PC-9 (cell line): Measurements from ENCODE around the gene KCNIP1.

ENCODE experiments used
- CTCF ChIP-seq: fragments of 200-600 bp; sonication (generic); conservative IDR thresholded peaks from 2 replicates; pipeline ENCODE4 v1.6.1; 2017; ENCODE audit warnings: mixed run types, antibody characterized with exemption, mild to moderate bottlenecking, moderate library complexity
- EZH2 ChIP-seq: fragments of 200-600 bp; sonication (generic); IDR thresholded peaks from 2 replicates; pipeline ENCODE4 v1.8.0; 2017; ENCODE audit warnings: antibody characterized with exemption, low read depth

- no peak for TF ChIP-seq CTCF
- no peak for TF ChIP-seq EZH2
These were observed 103.1 kb downstream of the KCNIP1 start for GRCh38 chr5:170606941-170607340.
